HepG2 (cell line): Measurements from ENCODE around the gene STOM. TPM values are rescaled to one million over a fixed set of nuclear protein-coding genes. Genes with fewer than 3 reads are reported as not detected.

Experiments
- ATAC-seq: fragments of 200-7000 bp; cut with Tn5 transposase; 3 replicates; pipeline ENCODE4 v1.9.1; 2020; ENCODE audit warnings: mild to moderate bottlenecking, moderate library complexity
- BruUV-seq: library from RNA; stranded (reverse); fragments of 400-500 nt; replicated peaks from 2 replicates; lab custom pipeline; 2021; lab: Mats Ljungman, UMichigan
- CTCF ChIA-PET: fragments of 300-600 bp; formaldehyde crosslinking; extraction: SDS; loops from one replicate; lab custom pipeline; 2021; ENCODE audit warnings: low total read pairs, inconsistent platforms, low intra/inter-chr PET ratio; lab: Yijun Ruan, JAX
- POLR2A ChIA-PET: fragments of 350-600 bp; sonication (Branson Sonifier 250); formaldehyde crosslinking; loops from one replicate; lab custom pipeline; 2020; ENCODE audit warnings: antibody characterized with exemption, inconsistent platforms; lab: Yijun Ruan, JAX
- DNase-seq: peaks from one replicate; pipeline ENCODE4 v3.0.0-alpha.2; 2015; ENCODE audit warnings: low spot score
- FAIRE-seq: peaks from 3 replicates; lab custom pipeline; 2011; peaks lifted over from hg19 to GRCh38; lab: Jason Lieb, UNC
- H2AFZ ChIP-seq: one replicate; pipeline ENCODE4 v1.6.1; 2011; ENCODE audit warnings: low read length, inconsistent platforms
- H3K27ac ChIP-seq: fragments of 300-600 bp; 3 replicates; pipeline ENCODE4 v1.8.0; 2011; ENCODE audit warnings: mixed run types, mild to moderate bottlenecking, mixed read lengths, low read length, inconsistent platforms; ENCODE audit not compliant: insufficient read depth; ENCODE audit errors: extremely low read length
- H3K27me3 ChIP-seq, 2 experiments: fragments of 200-600 bp in 1 of 2; 2 replicates in 1 of 2; 3 replicates in 1 of 2; pipeline versions ENCODE4 v1.6.0 to v1.8.0; 2011; ENCODE audit warnings: low read length in 2 of 2, mild to moderate bottlenecking in 2 of 2, moderate library complexity in 2 of 2, inconsistent platforms in 1 of 2; ENCODE audit not compliant: insufficient read depth in 2 of 2, control insufficient read depth in 1 of 2
- H3K36me3 ChIP-seq, 2 experiments: fragments of 200-600 bp in 1 of 2; replicated peaks in 1 of 2; 2 replicates in 1 of 2; 3 replicates in 1 of 2; pipeline versions ENCODE4 v1.5.1 to v1.8.0; 2011; ENCODE audit warnings: low read length in 2 of 2, inconsistent platforms in 1 of 2; ENCODE audit not compliant: insufficient read depth in 2 of 2, control insufficient read depth in 1 of 2
- H3K4me1 ChIP-seq: 2 replicates; pipeline ENCODE4 v1.5.1; 2012; ENCODE audit warnings: low read length, inconsistent platforms; ENCODE audit not compliant: insufficient read depth
- H3K4me2 ChIP-seq: 2 replicates; pipeline ENCODE4 v1.6.0; 2011; ENCODE audit warnings: low read depth, low read length, inconsistent platforms
- H3K4me3 ChIP-seq, 3 experiments: fragments of 200-600 bp in 1 of 3; sonication (generic), shearing (Covaris generic) in 1 of 3; replicated peaks in 1 of 3; 2 replicates each; pipeline ENCODE4 v1.5.1; 2011 to 2016; ENCODE audit warnings: low read length in 3 of 3, inconsistent platforms in 2 of 3, low read depth in 2 of 3, mild to moderate bottlenecking in 2 of 3, control low read depth in 1 of 3, mixed read lengths in 1 of 3; ENCODE audit not compliant: insufficient read depth in 1 of 3
- H3K79me2 ChIP-seq: one replicate; pipeline ENCODE4 v1.6.1; 2011; ENCODE audit warnings: low read length, inconsistent platforms; ENCODE audit not compliant: insufficient read depth
- H3K9ac ChIP-seq: 2 replicates; pipeline ENCODE4 v1.6.0; 2011; ENCODE audit warnings: mild to moderate bottlenecking, low read depth, low read length, inconsistent platforms; ENCODE audit not compliant: insufficient read depth
- H3K9me3 ChIP-seq: 2 replicates; pipeline ENCODE4 v1.5.1; 2012; ENCODE audit warnings: mild to moderate bottlenecking, low read length
- H4K20me1 ChIP-seq: 2 replicates; pipeline ENCODE4 v1.6.0; 2011; ENCODE audit warnings: inconsistent platforms, mild to moderate bottlenecking, low read length, moderate library complexity; ENCODE audit not compliant: insufficient read depth
- CEBPG ChIP-seq: IDR thresholded peaks from 2 replicates; pipeline ENCODE4 v1.6.1; 2016
- CHD4 ChIP-seq: fragments of 200-600 bp; sonication (generic); IDR thresholded peaks from 2 replicates; pipeline ENCODE4 v1.7.0; 2017; ENCODE audit warnings: mild to moderate bottlenecking, low read length, borderline replicate concordance
- ELF1 ChIP-seq: sonication (generic); formaldehyde crosslinking; IDR thresholded peaks from 2 replicates; pipeline ENCODE4 v1.4.0; 2020; ENCODE audit warnings: missing genetic modification reagents
- GTF2F1 ChIP-seq: fragments of 150-350 bp; IDR thresholded peaks from 2 replicates; pipeline ENCODE4 v1.6.1; 2014; ENCODE audit warnings: low read length
- HNF4A ChIP-seq: sonication (generic); formaldehyde crosslinking; IDR thresholded peaks from 2 replicates; pipeline ENCODE4 v1.4.0; 2020; ENCODE audit warnings: missing genetic modification reagents
- HOXA5 ChIP-seq: sonication (generic); formaldehyde crosslinking; IDR thresholded peaks from 2 replicates; pipeline ENCODE4 v1.4.0; 2020; ENCODE audit warnings: missing genetic modification reagents
- IKZF1 ChIP-seq: fragments of 450-650 bp; IDR thresholded peaks from 2 replicates; pipeline ENCODE4 v1.7.1; 2016
- NFKBIZ ChIP-seq: IDR thresholded peaks from 2 replicates; pipeline ENCODE4 v1.6.1; 2018; ENCODE audit warnings: missing genetic modification reagents, missing compliant biosample characterization
- RBM22 ChIP-seq: fragments of 200-400 bp; formaldehyde crosslinking; optimal IDR thresholded peaks from 2 replicates; pipeline ENCODE3; 2017; ENCODE audit warnings: mild to moderate bottlenecking, low read length, moderate library complexity
- REXO4 ChIP-seq: sonication (generic); formaldehyde crosslinking; IDR thresholded peaks from 2 replicates; pipeline ENCODE4 v1.8.0; 2022; ENCODE audit warnings: missing genetic modification reagents, mild to moderate bottlenecking, borderline replicate concordance
- SMYD3 ChIP-seq: sonication (generic); formaldehyde crosslinking; IDR thresholded peaks from 2 replicates; pipeline ENCODE4 v1.8.1; 2023; ENCODE audit warnings: mild to moderate bottlenecking, missing genetic modification reagents
- SRSF9 ChIP-seq: fragments of 200-400 bp; formaldehyde crosslinking; IDR thresholded peaks from 2 replicates; pipeline ENCODE4 v1.6.1; 2018; ENCODE audit warnings: borderline replicate concordance, mild to moderate bottlenecking, low read depth, low read length; ENCODE audit not compliant: insufficient read depth, poor library complexity, severe bottlenecking
- ZBTB8A ChIP-seq: sonication (generic); formaldehyde crosslinking; IDR thresholded peaks from 2 replicates; pipeline ENCODE4 v1.4.0; 2020; ENCODE audit warnings: mild to moderate bottlenecking, low read depth, missing genetic modification reagents, borderline replicate concordance
- ZFP36 ChIP-seq: fragments of 150-350 bp; IDR thresholded peaks from 2 replicates; pipeline ENCODE4 v1.6.1; 2018; ENCODE audit warnings: borderline replicate concordance, low read length, low read depth; ENCODE audit not compliant: partially characterized antibody
- ZFP41 ChIP-seq: sonication (generic); formaldehyde crosslinking; IDR thresholded peaks from 2 replicates; pipeline ENCODE4 v1.4.0; 2020; ENCODE audit warnings: mild to moderate bottlenecking, missing genetic modification reagents, borderline replicate concordance
- ZFP82 ChIP-seq: sonication (generic); formaldehyde crosslinking; IDR thresholded peaks from 2 replicates; pipeline ENCODE4 v1.5.1; 2020; ENCODE audit warnings: mild to moderate bottlenecking, missing genetic modification reagents, borderline replicate concordance
- ZNF558 ChIP-seq: sonication (generic); formaldehyde crosslinking; IDR thresholded peaks from 2 replicates; pipeline ENCODE4 v1.9.0; 2022; ENCODE audit warnings: mild to moderate bottlenecking, missing genetic modification reagents, borderline replicate concordance
- ZNF670 ChIP-seq: sonication (generic); formaldehyde crosslinking; IDR thresholded peaks from 2 replicates; pipeline ENCODE4 v1.8.0; 2022; ENCODE audit warnings: mild to moderate bottlenecking, missing genetic modification reagents, borderline replicate concordance
- WGBS: methylation state at CpG from one replicate; pipeline ENCODE4 v1.1.6; 2017; ENCODE audit warnings: low lambda C conversion rate; 5-methylcytosine and 5-hydroxymethylcytosine counted together
- in situ Hi-C: cut with HindIII; loops from 2 replicates; pipeline ENCODE4 v1.10.0; 2017; ENCODE audit warnings: low pct_unique_long_range_greater_than_20kb; ENCODE audit not compliant: extremely low pct_ligation_motif_present
- intact Hi-C: fragments of 100-400 bp; cut with micrococcal nuclease; formaldehyde crosslinking; loops from one replicate; pipeline ENCODE4 v1.10.0; 2022; ENCODE audit not compliant: unreplicated experiment
- polyA plus RNA-seq, 8 experiments: library from polyadenylated mRNA; depleted of rRNA in 3 of 8; stranded (reverse) in 7 of 8; unstranded in 1 of 8; fragments of >200 nt; fragmentation: Illumina TruSeq in 4 of 8; extraction: Trizol in 4 of 8; gene quantifications; 2 replicates each; pipeline versions ENCODE4 v1.2.1 to v1.2.3, GENCODE V29; 2011 to 2016; ENCODE audit warnings: low read depth in 4 of 8, missing spikeins in 1 of 8, mixed read lengths in 1 of 8; ENCODE audit not compliant: insufficient read depth in 1 of 8
- total RNA-seq, 5 experiments: library from RNA; depleted of rRNA; stranded (reverse); fragments of >200 nt; fragmentation: Illumina TruSeq; extraction: Trizol; gene quantifications; 2 replicates each; pipeline ENCODE4 v1.2.3, GENCODE V29; 2016; ENCODE audit warnings: low read depth in 1 of 5
- TF ChIP-seq, protein P1 (sequence below): sonication (generic); formaldehyde crosslinking; IDR thresholded peaks from 2 replicates; pipeline ENCODE4 v1.5.0; 2020; ENCODE audit warnings: missing genetic modification reagents
- TF ChIP-seq, protein P2 (sequence below): sonication (generic); formaldehyde crosslinking; IDR thresholded peaks from 2 replicates; pipeline ENCODE4 v1.5.0; 2020; ENCODE audit warnings: missing genetic modification reagents, mild to moderate bottlenecking, borderline replicate concordance
- TF ChIP-seq, protein P3 (sequence below): sonication (generic); formaldehyde crosslinking; IDR thresholded peaks from 2 replicates; pipeline ENCODE4 v1.9.0; 2021; ENCODE audit warnings: missing genetic modification reagents, borderline replicate concordance

STOM gene
- total and polyA plus RNA-seq, 2 of the 13 experiments (the other 11 are each of a cell fraction or from before 2014, with no cell fraction given): 43.6 to 165 TPM

DNA sequence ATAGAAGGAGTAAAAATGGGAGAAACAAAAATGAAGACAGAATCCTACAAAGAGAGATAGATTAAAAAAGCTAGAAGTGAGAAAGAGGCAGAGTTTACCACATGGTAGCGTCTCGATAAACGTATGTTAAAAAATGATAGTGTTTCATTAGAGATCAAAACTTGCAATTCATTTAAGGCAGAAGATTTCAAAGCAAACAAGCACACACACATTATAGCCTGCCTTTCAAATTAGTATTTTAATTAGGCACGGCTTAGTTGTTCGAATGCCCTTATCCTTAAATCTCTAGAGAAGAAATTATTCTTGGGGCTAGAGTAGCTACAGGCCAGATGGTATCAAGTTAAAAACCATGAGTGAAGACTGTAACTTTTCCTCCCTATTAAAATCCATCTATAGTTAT, 6.0 kb downstream of the STOM start (continued):
- TF ChIP-seq, protein P1, sequence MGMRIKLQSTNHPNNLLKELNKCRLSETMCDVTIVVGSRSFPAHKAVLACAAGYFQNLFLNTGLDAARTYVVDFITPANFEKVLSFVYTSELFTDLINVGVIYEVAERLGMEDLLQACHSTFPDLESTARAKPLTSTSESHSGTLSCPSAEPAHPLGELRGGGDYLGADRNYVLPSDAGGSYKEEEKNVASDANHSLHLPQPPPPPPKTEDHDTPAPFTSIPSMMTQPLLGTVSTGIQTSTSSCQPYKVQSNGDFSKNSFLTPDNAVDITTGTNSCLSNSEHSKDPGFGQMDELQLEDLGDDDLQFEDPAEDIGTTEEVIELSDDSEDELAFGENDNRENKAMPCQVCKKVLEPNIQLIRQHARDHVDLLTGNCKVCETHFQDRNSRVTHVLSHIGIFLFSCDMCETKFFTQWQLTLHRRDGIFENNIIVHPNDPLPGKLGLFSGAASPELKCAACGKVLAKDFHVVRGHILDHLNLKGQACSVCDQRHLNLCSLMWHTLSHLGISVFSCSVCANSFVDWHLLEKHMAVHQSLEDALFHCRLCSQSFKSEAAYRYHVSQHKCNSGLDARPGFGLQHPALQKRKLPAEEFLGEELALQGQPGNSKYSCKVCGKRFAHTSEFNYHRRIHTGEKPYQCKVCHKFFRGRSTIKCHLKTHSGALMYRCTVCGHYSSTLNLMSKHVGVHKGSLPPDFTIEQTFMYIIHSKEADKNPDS (CRISPR knock-in tag): no peak
- no peak for TF ChIP-seq ZNF670
- no peak for TF ChIP-seq RBM22
- TF ChIP-seq ELF1 (CRISPR knock-in tag): no peak

DNA sequence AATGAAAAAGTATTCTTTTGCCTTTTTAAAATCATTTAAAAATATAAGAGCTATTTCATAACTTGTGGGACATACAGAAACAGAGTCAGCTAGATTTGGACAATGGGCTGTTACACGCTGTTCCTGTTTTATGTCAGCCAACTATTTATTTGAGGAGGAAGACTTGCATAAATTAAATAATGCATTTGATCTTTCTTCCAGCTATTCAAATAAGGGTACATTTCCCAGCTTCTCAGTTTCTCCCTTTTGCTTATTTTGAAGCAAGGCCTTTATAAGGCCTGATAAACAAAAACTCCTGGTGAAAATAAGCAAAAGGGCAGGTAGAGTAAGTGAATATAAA, 6.5 kb downstream of the STOM start:
- ChIA-PET CTCF (interaction anchor here (0.6 kb wide), 1 partner anchor 149 kb away, joined by 3 read pairs; no protein-coding TSS in a partner anchor), POLR2A (interaction anchor here (1.4 kb wide), 1 partner anchor 42 kb away, joined by 3 read pairs; no protein-coding TSS in a partner anchor)
- Histone ChIP-seq H3K27me3 (no peaks in the 10 kb centered on the region), H3K36me3 (peaks cover 0 to 2% of the 10 kb centered on the region in 2 experiments; a peak in 1 of 5 replicates), H3K4me1 (peaks cover 62% of the 10 kb centered on the region), H3K9ac (no peak overlapping the region), H4K20me1 (peaks cover 2% of the 10 kb centered on the region; the same call in 1 of the 2 replicates), H3K4me2 (no peak overlapping the region), H2AFZ (no peak overlapping the region), H3K9me3 (no peaks in the 10 kb centered on the region), H3K79me2 (peaks cover 67% of the 10 kb centered on the region), H3K4me3 (no peak overlapping the region), H3K27ac (no peak overlapping the region)
- no peak for ATAC-seq
- BruUV-seq: no TSS peak
- no peak for FAIRE-seq
- no peak for DNase-seq
- in situ Hi-C loops (no loop called here), intact Hi-C loops (no loop called here)
- WGBS: 90% methylated on average over 1 of the region's 1 CpG
- TF ChIP-seq, protein P2, sequence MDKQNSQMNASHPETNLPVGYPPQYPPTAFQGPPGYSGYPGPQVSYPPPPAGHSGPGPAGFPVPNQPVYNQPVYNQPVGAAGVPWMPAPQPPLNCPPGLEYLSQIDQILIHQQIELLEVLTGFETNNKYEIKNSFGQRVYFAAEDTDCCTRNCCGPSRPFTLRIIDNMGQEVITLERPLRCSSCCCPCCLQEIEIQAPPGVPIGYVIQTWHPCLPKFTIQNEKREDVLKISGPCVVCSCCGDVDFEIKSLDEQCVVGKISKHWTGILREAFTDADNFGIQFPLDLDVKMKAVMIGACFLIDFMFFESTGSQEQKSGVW (CRISPR knock-in tag): no peak
- no peak for TF ChIP-seq SRSF9
- no peak for TF ChIP-seq REXO4
- TF ChIP-seq, protein P3, sequence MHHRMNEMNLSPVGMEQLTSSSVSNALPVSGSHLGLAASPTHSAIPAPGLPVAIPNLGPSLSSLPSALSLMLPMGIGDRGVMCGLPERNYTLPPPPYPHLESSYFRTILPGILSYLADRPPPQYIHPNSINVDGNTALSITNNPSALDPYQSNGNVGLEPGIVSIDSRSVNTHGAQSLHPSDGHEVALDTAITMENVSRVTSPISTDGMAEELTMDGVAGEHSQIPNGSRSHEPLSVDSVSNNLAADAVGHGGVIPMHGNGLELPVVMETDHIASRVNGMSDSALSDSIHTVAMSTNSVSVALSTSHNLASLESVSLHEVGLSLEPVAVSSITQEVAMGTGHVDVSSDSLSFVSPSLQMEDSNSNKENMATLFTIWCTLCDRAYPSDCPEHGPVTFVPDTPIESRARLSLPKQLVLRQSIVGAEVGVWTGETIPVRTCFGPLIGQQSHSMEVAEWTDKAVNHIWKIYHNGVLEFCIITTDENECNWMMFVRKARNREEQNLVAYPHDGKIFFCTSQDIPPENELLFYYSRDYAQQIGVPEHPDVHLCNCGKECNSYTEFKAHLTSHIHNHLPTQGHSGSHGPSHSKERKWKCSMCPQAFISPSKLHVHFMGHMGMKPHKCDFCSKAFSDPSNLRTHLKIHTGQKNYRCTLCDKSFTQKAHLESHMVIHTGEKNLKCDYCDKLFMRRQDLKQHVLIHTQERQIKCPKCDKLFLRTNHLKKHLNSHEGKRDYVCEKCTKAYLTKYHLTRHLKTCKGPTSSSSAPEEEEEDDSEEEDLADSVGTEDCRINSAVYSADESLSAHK (CRISPR knock-in tag): no peak
- no peak for TF ChIP-seq SMYD3
- no peak for TF ChIP-seq HNF4A (CRISPR knock-in tag)
- TF ChIP-seq GTF2F1: no peak
- no peak for TF ChIP-seq HOXA5
- no peak for TF ChIP-seq IKZF1
- TF ChIP-seq ZFP36: no peak
- no peak for TF ChIP-seq ZFP82
- no peak for TF ChIP-seq NFKBIZ (CRISPR knock-in tag)
- no peak for TF ChIP-seq CHD4
- TF ChIP-seq CEBPG: no peak
- TF ChIP-seq ZFP41 (CRISPR knock-in tag): no peak
- no peak for TF ChIP-seq ZNF558 (CRISPR knock-in tag)
- no peak for TF ChIP-seq ZBTB8A (CRISPR knock-in tag)
